Measurements from ENCODE around the gene ATF6.

The ATF6 gene

GRCh38 chr1:161933592-161934588, 167.8 kb downstream of the ATF6 start:
- DNase-seq (ENCODE audit: low read depth in 4 of 4, low spot score in 1 of 4) = no peak

GRCh38 chr1:161935264-161935663, 169.1 kb downstream of the ATF6 start:
- no peak for DNase-seq (ENCODE audit: low read depth in 4 of 4, low spot score in 1 of 4)

- DNase-seq (ENCODE audit: low read depth in 4 of 4, low spot score in 1 of 4) = no peak
Measured at GRCh38 chr1:161936786-161937185, 170.7 kb downstream of the ATF6 start.

GRCh38 chr1:161940866-161941591, 174.9 kb downstream of the ATF6 start:
- no peak for DNase-seq (ENCODE audit: low read depth in 4 of 4, low spot score in 1 of 4)

GRCh38 chr1:161941726-161942436, 175.8 kb downstream of the ATF6 start:
- DNase-seq (ENCODE audit: low read depth in 4 of 4, low spot score in 1 of 4) = no peak

- DNase-seq (ENCODE audit: low read depth in 4 of 4, low spot score in 1 of 4) = no peak
Measured at GRCh38 chr1:161943737-161944136, 177.6 kb downstream of the ATF6 start.

GRCh38 chr1:161944381-161944780, 178.3 kb downstream of the ATF6 start:
- no peak for DNase-seq (ENCODE audit: low read depth in 4 of 4, low spot score in 1 of 4)

GRCh38 chr1:161945306-161946060, 179.4 kb downstream of the ATF6 start:
- DNase-seq (ENCODE audit: low read depth in 4 of 4, low spot score in 1 of 4) = no peak

- DNase-seq (ENCODE audit: low read depth in 4 of 4, low spot score in 1 of 4) = no peak
Measured at GRCh38 chr1:161946071-161946987, 180.2 kb downstream of the ATF6 start.

- no peak for DNase-seq (ENCODE audit: low read depth in 4 of 4, low spot score in 1 of 4)
Measured at GRCh38 chr1:161948435-161948834, 182.3 kb downstream of the ATF6 start.

GRCh38 chr1:161949548-161949947, 183.4 kb downstream of the ATF6 start:
- DNase-seq (ENCODE audit: low read depth in 4 of 4, low spot score in 1 of 4) = no peak

GRCh38 chr1:161950377-161950776, 184.3 kb downstream of the ATF6 start:
- no peak for DNase-seq (ENCODE audit: low read depth in 4 of 4, low spot score in 1 of 4)

GRCh38 chr1:161951646-161952045, 185.5 kb downstream of the ATF6 start:
- no peak for DNase-seq (ENCODE audit: low read depth in 4 of 4, low spot score in 1 of 4)

GRCh38 chr1:161952607-161953172, 186.6 kb downstream of the ATF6 start:
- DNase-seq (ENCODE audit: low read depth in 4 of 4, low spot score in 1 of 4) = no peak

GRCh38 chr1:161953256-161953920, 187.3 kb downstream of the ATF6 start:
- DNase-seq (ENCODE audit: low read depth in 4 of 4, low spot score in 1 of 4) = no peak

- no peak for DNase-seq (ENCODE audit: low read depth in 4 of 4, low spot score in 1 of 4)
Measured at GRCh38 chr1:161954050-161954449, 187.9 kb downstream of the ATF6 start.

- no peak for DNase-seq (ENCODE audit: low read depth in 4 of 4, low spot score in 1 of 4)
Measured at GRCh38 chr1:161954466-161954865, 188.3 kb downstream of the ATF6 start.

GRCh38 chr1:161955606-161956005, 189.5 kb downstream of the ATF6 start:
- no peak for DNase-seq (ENCODE audit: low read depth in 4 of 4, low spot score in 1 of 4)

- DNase-seq (ENCODE audit: low read depth in 4 of 4, low spot score in 1 of 4) = no peak
Measured at GRCh38 chr1:161956097-161956496, 190.0 kb downstream of the ATF6 start.
